ENCODE results near the gene QRFP. TPM values are rescaled to one million over a fixed set of nuclear protein-coding genes. Genes with fewer than 3 reads are reported as not detected.
A peak's percentile ranks its signal among the peaks of the same experiment; 100 is the strongest.

The QRFP gene
- total RNA-seq, 1 experiment from 2014 or later: not detected

GRCh38 chr9:130936285-130937117 lies 39.9 kb upstream of the QRFP start:
- H3K4me2 ChIP-seq (ENCODE audit: low read length): no peak overlapping the region

GRCh38 chr9:130935648-130936271 lies 39.1 kb upstream of the QRFP start:
- H3F3A ChIP-seq (ENCODE audit: low read length, unreplicated experiment): no peaks in the 10 kb centered on the region
- no peaks in the 10 kb centered on the region for H3K9me3 ChIP-seq (ENCODE audit: low read length)
- H3K4me1 ChIP-seq (ENCODE audit: insufficient read depth, low read length): peaks cover 24% of the 10 kb centered on the region
- no peaks in the 10 kb centered on the region for H3K79me2 ChIP-seq (ENCODE audit: low read length)
- no peak overlapping the region for H3K9ac ChIP-seq (ENCODE audit: low read length)
- ChIA-PET CTCF (interaction anchor here (0.9 kb wide), 1 partner anchor 66 kb away, joined by 4 read pairs; no protein-coding TSS in a partner anchor), POLR2A (ENCODE audit: unreplicated experiment) (no interaction called here)
- peaks cover 8% of the 10 kb centered on the region; the same call in 1 of the 2 replicates for H3K27me3 ChIP-seq (ENCODE audit: low read length)
- DNase-seq (no peak), ATAC-seq (no peak)
- no TSS peak for BruUV-seq (replicated peaks)
- H3K27ac ChIP-seq (ENCODE audit: low read length): peak overlapping the region; percentile 13; the same call in 1 of the 2 replicates
- no peaks in the 10 kb centered on the region for H4K20me1 ChIP-seq (ENCODE audit: low read length)
- TF ChIP-seq CTCF (conservative IDR thresholded peaks at IDR 0.05; ENCODE audit: low read depth, low read length): no peak
- no peak for TF ChIP-seq EZH2phosphoT487 (IDR thresholded peaks at IDR 0.05; ENCODE audit: borderline replicate concordance, low read length)
- TF ChIP-seq EZH2 (IDR thresholded peaks at IDR 0.05; ENCODE audit: low read length, unreplicated experiment): no peak
- no peak overlapping the region for H3K4me2 ChIP-seq (ENCODE audit: low read length)
- H3K36me3 ChIP-seq (ENCODE audit: low read depth, low read length): no peaks in the 10 kb centered on the region
- peak overlapping the region; percentile 53 for H2AFZ ChIP-seq (ENCODE audit: low read length)
- intact Hi-C loops (cut with micrococcal nuclease): no loop called here
- no peak overlapping the region for H3K4me3 ChIP-seq (ENCODE audit: low read length)
- H3K9me2 ChIP-seq (replicated peaks; ENCODE audit: low read length): no peaks in the 10 kb centered on the region

More at GRCh38 chr9:130936285-130937117, 39.9 kb upstream of the QRFP start:
- POLR2A ChIA-PET (ENCODE audit: unreplicated experiment): no interaction called here
- peak overlapping the region; percentile 13; the same call in 1 of the 2 replicates for H3K27ac ChIP-seq (ENCODE audit: low read length)
- H3K9me3 ChIP-seq (ENCODE audit: low read length): no peaks in the 10 kb centered on the region
- CTCF ChIA-PET: interaction anchor here (0.5 to 0.9 kb wide), 2 partner anchors 67 to 91 kb away, joined by 3 to 4 read pairs; no protein-coding TSS in a partner anchor
- no peaks in the 10 kb centered on the region for H3F3A ChIP-seq (ENCODE audit: low read length, unreplicated experiment)
- no TSS peak for BruUV-seq (replicated peaks)
- H3K9me2 ChIP-seq (replicated peaks; ENCODE audit: low read length): no peaks in the 10 kb centered on the region
- no peak for TF ChIP-seq EZH2phosphoT487 (IDR thresholded peaks at IDR 0.05; ENCODE audit: borderline replicate concordance, low read length)
- TF ChIP-seq EZH2 (IDR thresholded peaks at IDR 0.05; ENCODE audit: low read length, unreplicated experiment): no peak
- TF ChIP-seq CTCF (conservative IDR thresholded peaks at IDR 0.05; ENCODE audit: low read depth, low read length): no peak
- H2AFZ ChIP-seq (ENCODE audit: low read length): peak overlapping the region; percentile 53
- H3K27me3 ChIP-seq (ENCODE audit: low read length): peaks cover 8% of the 10 kb centered on the region; the same call in 1 of the 2 replicates
- H3K4me3 ChIP-seq (ENCODE audit: low read length): no peak overlapping the region
- no peaks in the 10 kb centered on the region for H3K36me3 ChIP-seq (ENCODE audit: low read depth, low read length)
- H3K4me1 ChIP-seq (ENCODE audit: insufficient read depth, low read length): peaks cover 24% of the 10 kb centered on the region
- ATAC-seq (peak; percentile 13), DNase-seq (peak; percentile 38)
- no peak overlapping the region for H3K9ac ChIP-seq (ENCODE audit: low read length)
- no peaks in the 10 kb centered on the region for H4K20me1 ChIP-seq (ENCODE audit: low read length)
- intact Hi-C loops (cut with micrococcal nuclease): no loop called here
- no peaks in the 10 kb centered on the region for H3K79me2 ChIP-seq (ENCODE audit: low read length)
